Muscle layer of duodenum (tissue), 2 donors: ENCODE results near the gene NAA30.
A peak's percentile ranks its signal among the peaks of the same experiment; 100 is the strongest.

ENCODE experiments used
- H3K27ac ChIP-seq: one replicate; pipeline ENCODE4 v1.7.0; 2013; ENCODE audit warnings: mild to moderate bottlenecking, low read length
- H3K27me3 ChIP-seq: one replicate; pipeline ENCODE4 v1.7.0; 2013; ENCODE audit warnings: low read depth, mild to moderate bottlenecking, control low read depth, low read length
- H3K36me3 ChIP-seq, 2 donors: one replicate each; pipeline ENCODE4 v1.7.0; 2013; ENCODE audit warnings: low read length in 2 of 2, control low read depth in 1 of 2, mild to moderate bottlenecking in 1 of 2; ENCODE audit not compliant: insufficient read depth in 2 of 2, control insufficient read depth in 1 of 2
- H3K4me1 ChIP-seq, 2 donors: one replicate each; pipeline ENCODE4 v1.7.0; 2013; ENCODE audit warnings: low read length in 2 of 2, mild to moderate bottlenecking in 2 of 2, control low read depth in 1 of 2, moderate library complexity in 1 of 2; ENCODE audit not compliant: insufficient read depth in 2 of 2, control insufficient read depth in 1 of 2
- H3K4me3 ChIP-seq, 2 donors: one replicate each; pipeline ENCODE4 v1.7.0; 2013; ENCODE audit warnings: low read length in 2 of 2, low read depth in 1 of 2, mild to moderate bottlenecking in 1 of 2
- H3K9me3 ChIP-seq, 2 donors: one replicate each; pipeline ENCODE4 v1.7.0; 2013; ENCODE audit warnings: low read length in 2 of 2, control low read depth in 1 of 2, mild to moderate bottlenecking in 1 of 2; ENCODE audit not compliant: control insufficient read depth in 1 of 2
- donor health status: healthy.

The NAA30 gene

DNA sequence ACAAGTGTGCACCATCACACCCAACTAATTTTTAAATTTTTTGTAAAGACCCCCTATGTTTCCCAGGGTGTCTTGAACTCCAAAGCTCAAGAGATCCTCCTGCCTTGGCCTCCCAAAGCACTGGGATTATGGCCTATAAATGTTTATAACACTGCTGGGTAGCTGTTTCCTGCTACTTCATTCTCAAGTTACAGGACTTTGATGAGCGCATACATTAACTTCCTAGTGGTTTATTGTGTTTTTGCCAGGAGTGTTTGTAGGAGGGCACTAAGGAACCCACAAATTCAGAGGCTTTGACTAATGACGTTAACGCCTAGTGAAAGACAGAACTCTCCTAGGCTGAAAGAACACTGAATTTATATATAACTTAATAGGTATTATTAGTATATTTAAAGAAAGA lies 15.2 kb upstream of the NAA30 start:
- no peak overlapping the region for H3K4me3 ChIP-seq
- H3K9me3 ChIP-seq = no peaks in the 10 kb centered on the region
- no peaks in the 10 kb centered on the region for H3K36me3 ChIP-seq
- H3K4me1 ChIP-seq = no peaks in the 10 kb centered on the region
- H3K27me3 ChIP-seq = peaks cover 5% of the 10 kb centered on the region
- no peak overlapping the region for H3K27ac ChIP-seq

- no peaks in the 10 kb centered on the region for H3K36me3 ChIP-seq
- no peaks in the 10 kb centered on the region for H3K4me1 ChIP-seq
Observed at GRCh38 chr14:57378661-57379060, 11.7 kb upstream of the NAA30 start.

DNA sequence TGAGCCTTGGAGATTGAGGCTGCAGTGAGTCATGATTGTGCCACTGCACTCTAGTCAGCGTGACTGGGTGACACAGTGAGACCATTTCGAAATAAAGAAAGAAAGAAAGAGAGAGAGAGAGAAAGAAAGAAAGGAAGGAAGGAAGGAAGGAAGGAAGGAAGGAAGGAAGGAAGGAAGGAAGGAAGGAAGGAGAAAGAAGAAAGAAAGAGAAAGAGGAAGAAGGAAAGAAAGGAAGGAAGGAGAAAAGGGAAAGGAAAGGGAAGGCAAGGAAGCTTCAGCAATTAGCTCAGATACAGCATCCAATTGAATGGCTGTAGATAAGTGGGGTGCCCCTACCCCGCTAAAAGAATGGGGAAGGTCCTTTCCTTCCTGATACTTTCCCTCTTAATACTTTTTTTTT lies 9.5 kb upstream of the NAA30 start:
- peaks cover 5% of the 10 kb centered on the region for H3K27me3 ChIP-seq
- no peak overlapping the region for H3K27ac ChIP-seq
- H3K9me3 ChIP-seq = no peaks in the 10 kb centered on the region
- H3K4me1 ChIP-seq = no peaks in the 10 kb centered on the region
- no peaks in the 10 kb centered on the region for H3K36me3 ChIP-seq
- H3K4me3 ChIP-seq = no peak overlapping the region

More at GRCh38 chr14:57378661-57379060, 11.7 kb upstream of the NAA30 start:
- Histone ChIP-seq H3K27ac (no peak overlapping the region), H3K9me3 (no peaks in the 10 kb centered on the region), H3K4me3 (no peak overlapping the region), H3K27me3 (peaks cover 5% of the 10 kb centered on the region)

GRCh38 chr14:57382283-57382682 lies 8.1 kb upstream of the NAA30 start:
- Histone ChIP-seq H3K4me1 (no peaks in the 10 kb centered on the region), H3K9me3 (no peaks in the 10 kb centered on the region), H3K4me3 (no peak overlapping the region), H3K27me3 (peaks cover 4% of the 10 kb centered on the region), H3K27ac (no peak overlapping the region), H3K36me3 (no peaks in the 10 kb centered on the region)

DNA sequence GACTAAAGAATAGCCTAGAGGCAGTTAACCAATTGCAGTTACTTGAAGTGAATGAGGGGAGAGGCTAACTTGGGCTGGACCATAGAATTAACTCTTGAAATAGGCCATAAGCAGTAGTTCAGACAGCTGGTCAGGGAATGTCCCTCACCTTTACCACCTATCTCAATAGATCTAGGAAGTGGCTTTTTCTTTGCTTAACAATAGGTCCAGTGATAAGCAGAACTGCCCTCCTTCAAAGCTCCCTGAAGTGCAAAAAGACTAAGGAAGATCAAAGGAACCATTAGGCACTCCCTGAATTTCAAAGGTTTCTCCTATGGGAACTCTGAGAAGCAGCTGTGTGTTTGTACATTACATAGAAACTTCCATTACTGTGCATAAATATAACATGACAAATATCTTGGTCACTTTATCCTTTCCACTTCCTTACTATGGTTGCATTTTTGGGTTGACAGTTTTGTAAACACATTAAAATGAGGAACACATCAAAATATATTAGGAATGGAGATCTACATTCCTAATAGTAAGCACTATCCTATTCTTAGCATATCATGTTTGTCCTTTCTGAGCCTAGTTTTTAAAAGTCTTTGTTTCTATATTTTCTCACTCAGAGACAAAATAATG lies 7.2 kb upstream of the NAA30 start:
- no peaks in the 10 kb centered on the region for H3K27me3 ChIP-seq
- H3K4me3 ChIP-seq = no peak overlapping the region
- no peaks in the 10 kb centered on the region for H3K4me1 ChIP-seq
- no peaks in the 10 kb centered on the region for H3K9me3 ChIP-seq
- no peaks in the 10 kb centered on the region for H3K36me3 ChIP-seq
- H3K27ac ChIP-seq = no peak overlapping the region

- H3K9me3 ChIP-seq = no peaks in the 10 kb centered on the region
- H3K4me3 ChIP-seq = no peak overlapping the region
- H3K36me3 ChIP-seq = no peaks in the 10 kb centered on the region
- H3K27ac ChIP-seq = no peak overlapping the region
- H3K4me1 ChIP-seq = peaks cover 6 to 22% of the 10 kb centered on the region in 2 donors
- H3K27me3 ChIP-seq = no peaks in the 10 kb centered on the region
Observed at GRCh38 chr14:57388067-57388466, 2.3 kb upstream of the NAA30 start.

DNA sequence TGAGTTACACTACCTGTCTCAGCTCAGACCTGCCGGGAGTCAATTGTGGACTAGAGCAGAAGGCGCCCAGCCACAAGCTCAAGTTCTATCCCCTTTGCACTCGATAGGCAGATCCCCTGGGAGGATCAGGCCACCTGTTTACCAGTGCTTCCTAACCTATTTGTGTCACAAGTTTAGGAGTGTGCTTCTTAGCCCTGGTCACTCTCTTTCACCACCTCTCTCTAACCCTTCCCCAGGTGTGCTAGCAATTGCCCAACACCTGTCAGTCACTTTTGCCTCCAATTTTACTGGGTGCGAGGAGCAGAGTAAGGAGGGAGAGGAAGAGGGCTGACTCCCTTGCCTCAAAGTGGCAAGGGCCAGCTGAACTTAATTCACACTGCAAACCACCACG lies 745 bp upstream of the NAA30 start:
- Histone ChIP-seq H3K9me3 (no peaks in the 10 kb centered on the region), H3K4me1 (peaks cover 6 to 24% of the 10 kb centered on the region in 2 donors), H3K27ac (peak overlapping the region; percentile 70), H3K27me3 (no peaks in the 10 kb centered on the region), H3K4me3 (peak overlapping the region; percentile 84 to 89), H3K36me3 (no peaks in the 10 kb centered on the region)

GRCh38 chr14:57390806-57391516 lies 575 bp downstream of the NAA30 start:
- no peaks in the 10 kb centered on the region for H3K9me3 ChIP-seq
- H3K27me3 ChIP-seq = no peaks in the 10 kb centered on the region
- H3K4me1 ChIP-seq = peaks cover 6 to 24% of the 10 kb centered on the region in 2 donors
- peak overlapping the region; percentile 85 to 89 for H3K4me3 ChIP-seq
- peak overlapping the region; percentile 75 for H3K27ac ChIP-seq
- H3K36me3 ChIP-seq = peaks cover 0 to 3% of the 10 kb centered on the region in 2 donors

- peaks cover 6 to 27% of the 10 kb centered on the region in 2 donors for H3K4me1 ChIP-seq
- H3K36me3 ChIP-seq = peaks cover 3 to 5% of the 10 kb centered on the region in 2 donors
- no peaks in the 10 kb centered on the region for H3K27me3 ChIP-seq
- no peaks in the 10 kb centered on the region for H3K9me3 ChIP-seq
- peak overlapping the region; percentile 85 to 89 for H3K4me3 ChIP-seq
- H3K27ac ChIP-seq = peak overlapping the region; percentile 75
Observed at GRCh38 chr14:57391517-57392195, 1.3 kb downstream of the NAA30 start.

GRCh38 chr14:57392830-57393229 lies 2.4 kb downstream of the NAA30 start:
- Histone ChIP-seq H3K4me3 (peak overlapping the region; percentile 85 to 89), H3K9me3 (no peaks in the 10 kb centered on the region), H3K4me1 (peaks cover 6 to 27% of the 10 kb centered on the region in 2 donors), H3K27me3 (no peaks in the 10 kb centered on the region), H3K27ac (no peak overlapping the region), H3K36me3 (peaks cover 5 to 9% of the 10 kb centered on the region in 2 donors)
